Esophagus squamous epithelium (tissue), 4 donors: ENCODE results near the gene SNX32.

Experiments used
- CTCF ChIP-seq, 6 experiments: fragments of 450-650 bp in 4 of 6; fragments of 200-600 bp in 2 of 6; sonication (generic) in 2 of 6; IDR thresholded peaks; one replicate each; pipeline ENCODE4 v1.5.1; 2016 to 2019; ENCODE audit warnings: antibody characterized with exemption in 6 of 6, mild to moderate bottlenecking in 4 of 6, moderate library complexity in 4 of 6
- POLR2A ChIP-seq, 4 donors: fragments of 450-650 bp; IDR thresholded peaks; one replicate each; pipeline ENCODE4 v1.6.1; 2017; ENCODE audit warnings: antibody characterized with exemption in 4 of 4, mild to moderate bottlenecking in 4 of 4, moderate library complexity in 3 of 4

DNA sequence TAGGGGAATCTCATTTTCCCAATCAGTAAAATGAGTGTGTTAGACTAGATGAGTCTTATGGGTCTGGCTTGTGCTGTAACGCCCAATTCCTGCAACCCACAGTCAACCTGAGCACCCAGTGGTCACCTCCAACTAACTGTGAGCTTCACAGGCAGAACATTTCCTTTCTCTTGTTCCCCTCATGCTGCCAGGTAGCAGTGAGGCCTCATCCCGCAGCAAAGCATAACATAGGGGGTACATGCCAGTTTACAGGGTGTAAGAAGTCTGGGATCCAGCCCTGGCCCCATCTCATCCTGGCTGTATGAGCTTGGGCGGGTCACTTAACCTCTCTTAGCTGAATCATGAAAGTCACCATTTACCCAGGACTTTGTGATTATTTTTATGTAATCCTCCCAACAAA is 35.1 kb downstream of the SNX32 start:
- TF ChIP-seq CTCF (IDR thresholded peaks at IDR 0.05): no peak
- no peak for TF ChIP-seq POLR2A (IDR thresholded peaks at IDR 0.05)
